IMR-90 (cell line): ENCODE data around the gene KAZN.

ENCODE experiments used
- BHLHE40 ChIP-seq: fragments of 150-350 bp; IDR thresholded peaks from 2 replicates; pipeline ENCODE4 v1.6.1; 2016; ENCODE audit warnings: mild to moderate bottlenecking, low read depth, low read length
- CTCF ChIP-seq: conservative IDR thresholded peaks from 2 replicates; pipeline ENCODE4 v1.5.1; 2012; ENCODE audit warnings: mild to moderate bottlenecking, low read depth, low read length, improper control_type of control experiment
- FOS ChIP-seq: fragments of 150-350 bp; IDR thresholded peaks from 2 replicates; pipeline ENCODE4 v1.6.1; 2016; ENCODE audit warnings: low read depth, low read length
- MXI1 ChIP-seq: IDR thresholded peaks from 2 replicates; pipeline ENCODE4 v1.6.1; 2012; ENCODE audit warnings: low read depth, mild to moderate bottlenecking, low read length, moderate library complexity, borderline replicate concordance
- SMC3 ChIP-seq: fragments of 150-350 bp; IDR thresholded peaks from 2 replicates; pipeline ENCODE4 v1.6.1; 2016; ENCODE audit warnings: low read depth, mild to moderate bottlenecking, antibody characterized with exemption, low read length, moderate library complexity

GRCh38 chr1:14604414-14604813 is 5.9 kb downstream of the KAZN start:
- TF ChIP-seq MXI1 (no peak), CTCF (no peak), SMC3 (no peak), FOS (no peak), BHLHE40 (no peak)
